GM21723 (cell line): Measurements from ENCODE around the gene NCBP2.

Experiments used
- ATAC-seq: cut with Tn5 transposase; IDR thresholded peaks from one replicate; pipeline ENCODE4 v1.9.1; 2021; ENCODE audit warnings: mild to moderate bottlenecking, moderate library complexity; ENCODE audit not compliant: unreplicated experiment

Gene NCBP2

GRCh38 chr3:196941729-196942225, 551 bp downstream of the NCBP2 start:
- peak; percentile 35 for ATAC-seq

GRCh38 chr3:196938576-196938975, 3.8 kb downstream of the NCBP2 start:
- ATAC-seq, result no peak

- no peak for ATAC-seq
Observed at GRCh38 chr3:196938124-196938523, 4.2 kb downstream of the NCBP2 start.

GRCh38 chr3:196936288-196936687, 6.0 kb downstream of the NCBP2 start:
- no peak for ATAC-seq

- ATAC-seq, result peak; percentile 46
Observed at GRCh38 chr3:196932600-196932999, 9.7 kb downstream of the NCBP2 start.

DNA sequence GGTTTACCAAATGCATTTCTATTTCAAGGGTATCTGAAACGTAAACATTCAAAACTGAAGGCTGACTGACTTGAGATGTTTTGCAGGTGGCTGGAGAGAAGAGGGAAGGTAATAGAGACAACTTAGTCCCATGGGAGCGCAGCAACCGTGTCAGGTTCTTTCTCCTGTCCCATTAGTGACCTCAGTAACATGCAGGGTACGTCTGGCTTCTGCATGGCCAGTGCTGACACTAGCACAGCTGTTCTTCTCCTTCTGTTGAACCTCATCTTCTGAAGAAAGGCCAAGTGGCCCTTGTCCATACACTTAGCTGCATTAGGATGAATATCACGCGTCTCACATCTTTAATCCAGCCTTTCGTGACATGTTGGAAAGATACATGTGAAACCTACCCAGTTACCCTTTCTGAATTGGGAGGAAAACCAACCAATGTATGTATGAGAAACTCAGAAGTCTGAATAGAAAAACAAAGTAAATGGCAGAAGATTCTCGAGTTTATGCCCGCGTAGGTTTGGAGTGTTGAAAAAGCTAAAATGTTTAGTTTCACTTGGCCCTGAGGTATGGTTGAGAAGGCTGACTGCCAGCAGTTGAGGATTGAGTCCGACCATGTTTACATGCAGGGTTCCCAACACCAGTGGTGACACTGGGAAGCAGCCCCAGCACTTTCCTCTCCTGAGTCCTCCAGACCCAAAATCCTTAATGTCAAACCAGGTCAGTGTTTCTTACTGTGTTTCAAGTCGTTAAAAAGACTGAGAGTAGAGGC, 10.3 kb downstream of the NCBP2 start:
- ATAC-seq, result no peak

- no peak for ATAC-seq
Observed at GRCh38 chr3:196931157-196931556, 11.2 kb downstream of the NCBP2 start.

GRCh38 chr3:196927571-196928453, 14.5 kb downstream of the NCBP2 start:
- no peak for ATAC-seq

GRCh38 chr3:196920733-196921132, 21.6 kb downstream of the NCBP2 start:
- no peak for ATAC-seq

GRCh38 chr3:196918968-196919367, 23.4 kb downstream of the NCBP2 start:
- ATAC-seq, result no peak

- ATAC-seq, result no peak
Observed at GRCh38 chr3:196916995-196917394, 25.3 kb downstream of the NCBP2 start.

DNA sequence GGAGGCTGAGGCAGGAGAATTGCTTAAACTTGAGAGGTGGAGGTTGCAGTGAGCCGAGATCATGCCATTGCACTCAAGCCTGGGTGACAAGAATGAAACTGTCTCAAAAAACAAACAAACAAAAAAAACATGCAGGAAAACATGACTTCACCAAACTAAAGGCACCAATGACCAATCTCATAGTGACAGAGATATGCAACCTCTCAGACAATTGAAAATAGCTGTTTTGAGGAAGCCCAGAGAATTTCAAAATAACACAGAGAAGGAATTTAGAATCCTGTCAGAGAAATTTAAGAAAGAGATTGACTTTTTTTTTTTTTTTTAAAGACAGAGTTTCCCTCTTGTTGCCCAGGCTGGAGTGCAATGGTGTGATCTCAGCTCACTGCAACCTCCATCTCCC, 26.1 kb downstream of the NCBP2 start:
- ATAC-seq, result no peak

GRCh38 chr3:196915375-196915774, 27.0 kb downstream of the NCBP2 start:
- ATAC-seq, result no peak

- no peak for ATAC-seq
Observed at GRCh38 chr3:196914866-196915265, 27.5 kb downstream of the NCBP2 start.

DNA sequence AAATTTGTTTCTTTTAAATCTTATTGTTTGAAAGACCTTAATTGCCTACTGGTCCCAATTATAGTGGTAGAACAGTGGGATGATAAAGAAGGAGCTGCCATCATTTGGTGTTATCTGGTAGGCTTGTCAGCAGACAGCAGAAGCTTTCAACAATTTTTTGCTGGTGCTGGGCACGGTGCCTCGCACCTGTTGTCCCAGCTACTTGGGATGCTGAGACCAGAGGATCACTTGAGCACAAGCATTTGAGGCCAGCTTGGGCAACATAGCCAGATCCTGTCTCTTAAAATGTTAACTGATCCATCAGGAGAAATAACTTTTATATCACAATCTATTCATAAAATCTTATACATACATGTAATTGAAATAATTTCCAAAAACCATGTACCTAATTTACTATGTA, 38.6 kb downstream of the NCBP2 start:
- ATAC-seq, result no peak

DNA sequence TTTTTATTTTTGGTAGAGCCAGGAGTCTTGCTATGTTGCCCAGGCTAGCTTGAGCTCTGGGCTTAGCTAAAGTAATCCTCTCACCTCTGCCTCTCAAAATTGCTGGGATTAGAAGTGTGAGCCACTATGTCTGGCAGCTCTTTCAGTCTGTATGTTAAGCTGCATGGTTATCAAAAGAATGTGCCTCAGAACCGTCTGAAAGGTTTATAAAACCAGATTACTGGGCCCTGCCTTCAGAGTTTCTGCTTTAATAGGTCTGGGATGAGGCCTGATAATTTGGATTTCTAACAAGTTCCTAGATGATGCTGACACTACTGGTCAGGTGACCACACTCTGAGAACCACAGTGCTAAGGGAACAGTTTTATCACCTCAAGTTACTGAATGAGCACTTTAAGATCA, 40.0 kb downstream of the NCBP2 start:
- no peak for ATAC-seq

DNA sequence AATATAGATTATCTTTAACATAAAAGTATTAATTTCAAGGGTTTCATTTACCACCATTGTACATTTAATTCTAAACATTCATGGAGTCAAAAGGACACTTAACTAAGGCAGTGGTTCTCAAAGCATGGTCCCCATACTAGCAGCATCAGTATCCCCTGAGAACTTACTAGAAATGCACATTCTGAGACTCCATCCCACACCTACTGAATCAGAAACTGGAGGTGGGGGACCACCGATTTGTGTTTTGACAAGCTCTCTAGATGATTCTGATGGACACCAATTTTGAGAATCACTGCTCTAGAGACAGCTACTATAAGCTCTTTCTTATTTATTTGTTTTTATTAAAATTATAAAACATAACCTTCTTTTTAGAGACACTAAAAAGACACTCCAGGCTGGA, 40.6 kb downstream of the NCBP2 start:
- ATAC-seq, result no peak

DNA sequence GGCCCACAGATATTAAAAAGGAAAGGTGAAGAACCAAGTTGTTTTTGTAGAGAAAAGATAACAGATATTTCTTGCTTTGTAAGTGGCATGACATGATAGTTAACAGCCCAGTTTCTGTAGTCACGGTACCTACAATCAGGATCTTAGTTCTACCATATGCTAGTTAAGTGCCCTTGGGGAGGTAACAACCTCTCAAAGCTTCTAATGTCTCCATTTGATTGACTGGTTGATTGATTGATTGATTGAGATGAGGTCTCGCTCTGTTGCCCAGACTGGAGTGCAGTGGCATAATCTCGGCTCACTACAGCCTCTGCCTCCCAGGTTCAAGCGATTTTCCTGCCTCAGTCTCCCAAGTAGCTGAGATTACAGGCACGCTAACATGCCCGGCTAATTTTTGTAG, 46.1 kb downstream of the NCBP2 start:
- ATAC-seq, result no peak

- ATAC-seq, result no peak
Observed at GRCh38 chr3:196894557-196895295, 47.6 kb downstream of the NCBP2 start.

DNA sequence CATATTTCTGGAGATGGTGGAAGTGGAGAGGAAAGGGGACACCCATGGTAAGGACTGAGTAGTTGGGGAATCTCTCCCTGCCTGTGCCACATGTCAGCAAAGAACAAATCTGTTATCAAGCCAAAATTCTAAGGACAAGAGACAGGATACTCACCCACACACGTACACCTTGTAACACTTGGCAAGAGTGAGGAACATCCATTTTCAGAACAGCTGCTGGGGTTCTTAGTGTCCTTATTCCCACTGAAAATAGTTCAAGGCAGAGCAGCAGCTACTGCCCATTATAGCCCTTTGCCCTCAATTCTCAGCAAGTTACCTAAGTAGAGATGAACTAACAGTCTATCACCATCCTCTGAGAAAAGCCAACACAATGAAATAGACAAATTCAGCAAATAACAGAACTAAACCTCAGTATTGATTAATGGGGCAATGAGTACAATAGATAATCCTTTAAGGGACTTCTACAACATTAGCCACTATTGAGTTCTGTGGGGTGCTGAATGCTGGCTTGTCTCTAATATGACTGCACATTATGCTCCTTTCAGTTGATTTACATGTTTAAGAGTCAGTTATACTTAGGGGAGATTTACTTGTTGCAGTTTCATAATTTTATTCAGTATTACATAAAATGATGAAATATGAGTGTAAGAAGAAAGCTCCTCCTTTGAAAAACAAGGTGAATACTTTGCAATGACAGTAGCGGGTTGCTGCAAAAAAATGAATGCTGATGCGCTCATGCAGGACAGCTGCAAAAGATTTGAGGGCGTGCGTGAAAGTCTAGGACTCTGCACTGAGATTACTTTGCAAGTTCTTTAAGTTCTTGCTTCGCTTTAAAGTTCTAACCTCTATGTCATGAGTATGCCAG, 52.3 kb downstream of the NCBP2 start:
- no peak for ATAC-seq
